Loucy (cell line): ENCODE data around the gene TSPAN10.

ENCODE experiments used
- H2AFZ ChIP-seq: fragments of 200-600 bp; sonication (generic); 2 replicates; pipeline ENCODE4 v1.6.0; 2016; ENCODE audit warnings: antibody characterized with exemption, mild to moderate bottlenecking, low read length, moderate library complexity
- H3F3A ChIP-seq: fragments of 200-600 bp; 2 replicates; pipeline ENCODE4 v1.6.0; 2016; ENCODE audit warnings: antibody characterized with exemption, low read depth, mild to moderate bottlenecking
- H3K27me3 ChIP-seq: fragments of 200-600 bp; sonication (generic); 2 replicates; pipeline ENCODE4 v1.6.1; 2014; ENCODE audit warnings: low read length, mild to moderate bottlenecking; ENCODE audit not compliant: insufficient read depth, poor library complexity, severe bottlenecking
- H3K36me3 ChIP-seq: fragments of 200-600 bp; sonication (generic); 2 replicates; pipeline ENCODE4 v1.6.1; 2016; ENCODE audit warnings: low read length; ENCODE audit not compliant: insufficient read depth
- H3K4me1 ChIP-seq: fragments of 200-600 bp; sonication (generic); 2 replicates; pipeline ENCODE4 v1.5.1; 2014; ENCODE audit warnings: low read length, mild to moderate bottlenecking; ENCODE audit not compliant: insufficient read depth, poor library complexity, severe bottlenecking
- H3K4me2 ChIP-seq: fragments of 200-600 bp; sonication (generic); 2 replicates; pipeline ENCODE4 v1.6.0; 2014; ENCODE audit warnings: antibody characterized with exemption, low read length, low read depth, mild to moderate bottlenecking; ENCODE audit not compliant: poor library complexity, severe bottlenecking
- H3K4me3 ChIP-seq: fragments of 200-600 bp; sonication (generic); 2 replicates; pipeline ENCODE4 v1.5.1; 2014; ENCODE audit warnings: low read length, mild to moderate bottlenecking, mixed read lengths; ENCODE audit not compliant: poor library complexity, severe bottlenecking
- H3K79me2 ChIP-seq: fragments of 200-600 bp; sonication (generic); 2 replicates; pipeline ENCODE4 v1.6.1; 2014; ENCODE audit warnings: low read length; ENCODE audit not compliant: insufficient read depth
- H3K9ac ChIP-seq: fragments of 200-600 bp; sonication (generic); 2 replicates; pipeline ENCODE4 v1.6.0; 2014; ENCODE audit warnings: mild to moderate bottlenecking, low read depth, low read length, moderate library complexity; ENCODE audit not compliant: poor library complexity, severe bottlenecking
- H3K9me2 ChIP-seq: fragments of 200-600 bp; sonication (generic); replicated peaks from 2 replicates; pipeline ENCODE4 v1.6.1; 2016; ENCODE audit warnings: low read depth, low read length, mixed read lengths
- H3K9me3 ChIP-seq: fragments of 200-600 bp; sonication (generic); 2 replicates; pipeline ENCODE4 v1.6.1; 2014; ENCODE audit warnings: mild to moderate bottlenecking, antibody characterized with exemption, low read length, low read depth; ENCODE audit not compliant: insufficient read depth
- H4K20me1 ChIP-seq: fragments of 200-600 bp; sonication (generic); 2 replicates; pipeline ENCODE4 v1.6.0; 2014; ENCODE audit warnings: antibody characterized with exemption, low read length, mild to moderate bottlenecking; ENCODE audit not compliant: insufficient read depth, poor library complexity, severe bottlenecking
- EZH2phosphoT487 ChIP-seq: fragments of 200-600 bp; IDR thresholded peaks from 2 replicates; pipeline ENCODE4 v1.6.1; 2018; ENCODE audit warnings: antibody characterized with exemption, mild to moderate bottlenecking, moderate library complexity, borderline replicate concordance
- TF ChIP-seq, protein P1 (sequence below): fragments of 200-600 bp; sonication (generic); conservative IDR thresholded peaks from 2 replicates; pipeline ENCODE4 v1.5.1; 2014; ENCODE audit warnings: mild to moderate bottlenecking, antibody characterized with exemption, low read length

Gene TSPAN10

DNA sequence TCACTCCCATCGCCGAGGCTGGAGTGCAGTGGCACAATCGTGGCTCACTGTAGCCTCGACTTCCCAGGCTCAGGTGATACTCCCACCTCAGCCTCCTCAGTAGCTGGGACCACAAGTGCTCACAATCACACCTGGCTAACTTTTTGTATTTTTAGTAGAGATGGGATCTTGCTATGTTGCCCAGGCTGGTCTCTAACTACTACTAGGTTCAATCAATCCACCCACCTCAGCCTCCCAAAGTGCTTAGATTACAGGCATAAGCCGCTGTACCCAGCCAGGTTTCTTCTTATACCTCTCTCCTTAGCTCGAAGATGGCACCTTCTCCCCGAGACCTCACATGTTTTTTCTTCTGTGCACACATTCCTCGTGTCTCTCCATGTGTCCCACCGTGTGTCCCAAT, 3.0 kb downstream of the TSPAN10 start:
- Histone ChIP-seq H3K79me2 (peaks cover 18% of the 10 kb centered on the region), H3K4me3 (no peak overlapping the region), H3K9ac (no peak overlapping the region)

DNA sequence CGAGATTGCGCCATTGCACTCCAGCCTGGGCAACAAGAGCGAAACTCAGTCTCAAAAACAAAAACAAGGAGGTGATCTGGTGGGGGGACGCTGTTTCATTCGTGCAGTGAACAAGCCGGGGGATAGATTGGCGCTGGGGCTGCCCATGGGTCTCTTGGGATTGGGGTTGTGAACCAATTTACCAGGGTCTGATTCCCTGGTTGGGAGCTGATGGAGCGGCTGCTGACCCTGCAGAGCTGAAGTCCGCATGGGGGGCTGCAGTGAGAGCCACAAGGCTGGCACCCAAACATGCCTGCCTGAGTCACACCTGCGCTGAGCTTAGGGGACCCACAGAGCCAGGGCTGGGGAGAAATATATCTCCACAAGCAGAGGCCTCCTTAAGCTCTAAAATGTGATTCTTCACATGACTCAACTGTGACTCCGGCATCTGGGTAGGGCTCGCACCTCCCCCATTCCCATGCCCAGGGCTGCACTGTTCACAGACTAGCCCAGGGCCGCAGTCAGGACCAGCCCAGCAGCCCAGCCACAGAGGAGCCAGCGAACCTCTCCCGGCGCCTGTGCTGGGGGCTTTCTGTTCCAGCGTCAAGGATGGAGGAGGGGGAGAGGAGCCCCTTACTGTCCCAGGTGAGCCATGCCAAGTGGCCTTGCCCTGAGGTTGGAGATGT, 5.0 kb downstream of the TSPAN10 start:
- TF ChIP-seq, protein P1, sequence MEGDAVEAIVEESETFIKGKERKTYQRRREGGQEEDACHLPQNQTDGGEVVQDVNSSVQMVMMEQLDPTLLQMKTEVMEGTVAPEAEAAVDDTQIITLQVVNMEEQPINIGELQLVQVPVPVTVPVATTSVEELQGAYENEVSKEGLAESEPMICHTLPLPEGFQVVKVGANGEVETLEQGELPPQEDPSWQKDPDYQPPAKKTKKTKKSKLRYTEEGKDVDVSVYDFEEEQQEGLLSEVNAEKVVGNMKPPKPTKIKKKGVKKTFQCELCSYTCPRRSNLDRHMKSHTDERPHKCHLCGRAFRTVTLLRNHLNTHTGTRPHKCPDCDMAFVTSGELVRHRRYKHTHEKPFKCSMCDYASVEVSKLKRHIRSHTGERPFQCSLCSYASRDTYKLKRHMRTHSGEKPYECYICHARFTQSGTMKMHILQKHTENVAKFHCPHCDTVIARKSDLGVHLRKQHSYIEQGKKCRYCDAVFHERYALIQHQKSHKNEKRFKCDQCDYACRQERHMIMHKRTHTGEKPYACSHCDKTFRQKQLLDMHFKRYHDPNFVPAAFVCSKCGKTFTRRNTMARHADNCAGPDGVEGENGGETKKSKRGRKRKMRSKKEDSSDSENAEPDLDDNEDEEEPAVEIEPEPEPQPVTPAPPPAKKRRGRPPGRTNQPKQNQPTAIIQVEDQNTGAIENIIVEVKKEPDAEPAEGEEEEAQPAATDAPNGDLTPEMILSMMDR = no peak
- no peak for TF ChIP-seq EZH2phosphoT487
- H3K9me2 ChIP-seq = no peaks in the 10 kb centered on the region

More for the DNA sequence above, 3.0 kb downstream of the TSPAN10 start:
- no peak for TF ChIP-seq EZH2phosphoT487
- TF ChIP-seq, protein P1 = no peak
- Histone ChIP-seq H4K20me1 (peaks cover 16% of the 10 kb centered on the region), H3K9me2 (no peaks in the 10 kb centered on the region), H3K4me1 (peaks cover 6% of the 10 kb centered on the region), H3F3A (no peaks in the 10 kb centered on the region), H2AFZ (no peak overlapping the region), H3K27me3 (no peaks in the 10 kb centered on the region), H3K4me2 (no peak overlapping the region), H3K36me3 (no peaks in the 10 kb centered on the region), H3K9me3 (no peaks in the 10 kb centered on the region)

DNA sequence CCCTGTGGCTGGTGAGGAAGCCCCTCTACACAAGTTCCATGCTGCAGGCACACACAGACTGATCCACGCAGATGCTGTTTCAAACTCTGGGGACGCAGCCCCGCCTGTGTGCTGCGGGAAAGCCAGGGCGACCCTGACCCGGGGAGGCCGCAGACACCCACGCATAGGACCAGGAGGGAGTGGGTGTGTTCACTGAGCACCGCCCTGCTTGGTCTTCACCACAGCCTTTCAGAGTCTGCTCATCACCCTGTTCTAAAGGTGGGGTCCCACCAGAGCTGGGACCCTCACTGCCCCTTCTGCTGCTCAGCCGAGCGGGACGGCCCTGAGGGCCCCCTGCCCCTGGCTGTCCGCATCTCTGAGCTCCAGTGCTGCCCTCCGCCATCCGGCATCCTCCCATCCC, 7.5 kb downstream of the TSPAN10 start:
- H3F3A ChIP-seq = no peaks in the 10 kb centered on the region
- H4K20me1 ChIP-seq = no peaks in the 10 kb centered on the region
- H3K36me3 ChIP-seq = no peaks in the 10 kb centered on the region
- H3K9ac ChIP-seq = no peak overlapping the region
- H3K4me2 ChIP-seq = no peak overlapping the region
- H3K9me2 ChIP-seq = no peaks in the 10 kb centered on the region
- TF ChIP-seq, protein P1 = no peak
- TF ChIP-seq EZH2phosphoT487 = no peak
- H3K4me1 ChIP-seq = no peaks in the 10 kb centered on the region
- H3K4me3 ChIP-seq = no peak overlapping the region
- no peaks in the 10 kb centered on the region for H3K79me2 ChIP-seq
- no peaks in the 10 kb centered on the region for H3K9me3 ChIP-seq
- H3K27me3 ChIP-seq = no peaks in the 10 kb centered on the region
- H2AFZ ChIP-seq = no peak overlapping the region

More for the DNA sequence above, 5.0 kb downstream of the TSPAN10 start:
- Histone ChIP-seq H3K4me3 (no peak overlapping the region), H4K20me1 (no peaks in the 10 kb centered on the region), H3K4me2 (no peak overlapping the region), H3K9ac (no peak overlapping the region), H3K9me3 (no peaks in the 10 kb centered on the region), H2AFZ (no peak overlapping the region), H3K36me3 (no peaks in the 10 kb centered on the region), H3K79me2 (no peaks in the 10 kb centered on the region), H3F3A (no peaks in the 10 kb centered on the region), H3K4me1 (no peaks in the 10 kb centered on the region), H3K27me3 (no peaks in the 10 kb centered on the region)
